PC-3 (cell line): ENCODE data around the gene SDCBP2.

Source experiments
- CTCF ChIP-seq: fragments of 300-600 bp; sonication (generic); conservative IDR thresholded peaks from 2 replicates; pipeline ENCODE4 v1.5.1; 2017; ENCODE audit warnings: antibody characterized with exemption, low read depth, mild to moderate bottlenecking, low read length
- EZH2 ChIP-seq: fragments of 300-600 bp; sonication (generic); IDR thresholded peaks from one replicate; pipeline ENCODE4 v1.6.1; 2017; ENCODE audit warnings: antibody characterized with exemption, mild to moderate bottlenecking, low read length; ENCODE audit not compliant: unreplicated experiment
- EZH2phosphoT487 ChIP-seq: fragments of 300-600 bp; sonication (generic); IDR thresholded peaks from 2 replicates; pipeline ENCODE4 v1.6.1; 2018; ENCODE audit warnings: mild to moderate bottlenecking, antibody characterized with exemption, low read length, borderline replicate concordance

GRCh38 chr20:1363522-1363921 lies 34.6 kb upstream of the SDCBP2 start:
- TF ChIP-seq EZH2 (no peak), CTCF (no peak), EZH2phosphoT487 (no peak)
